Natural killer cell treated with Interleukin-12 subunit alpha and Interleukin-12 subunit beta and Interleukin-15 and Interleukin-18, amount 100 ng/mL, for 72 hours (primary cell): Measurements from ENCODE around the gene RIPOR2. TPM values are rescaled to one million over a fixed set of nuclear protein-coding genes. Genes with fewer than 3 reads are reported as not detected.

Experiments
- ATAC-seq, 2 donors: fragments of 150-1000 bp; cut with Tn5 transposase in 1 of 2; sonication (Bioruptor Pico), chemical (Tn5 transposase) in 1 of 2; 2 replicates each; pipeline ENCODE4 v1.10.0; 2021
- DNase-seq: peaks from one replicate; pipeline ENCODE4 v3.0.0; 2022; ENCODE audit warnings: low spot score
- H3K27ac Mint-ChIP-seq, 2 donors: 1 replicate in 1 of 2; 2 replicates in 1 of 2; pipeline ENCODE4 v1.8.0; 2022; ENCODE audit warnings: mixed read lengths in 2 of 2, mild to moderate bottlenecking in 1 of 2, moderate library complexity in 1 of 2
- H3K27me3 Mint-ChIP-seq, 2 donors: 1 replicate in 1 of 2; 2 replicates in 1 of 2; pipeline ENCODE4 v1.8.0; 2022; ENCODE audit warnings: mixed read lengths in 2 of 2
- H3K36me3 Mint-ChIP-seq: one replicate; pipeline ENCODE4 v1.8.0; 2022; ENCODE audit warnings: mixed read lengths
- H3K4me1 Mint-ChIP-seq, 2 donors: 1 replicate in 1 of 2; 2 replicates in 1 of 2; pipeline ENCODE4 v1.8.0; 2022; ENCODE audit warnings: low read depth in 2 of 2, mixed read lengths in 2 of 2, mild to moderate bottlenecking in 1 of 2
- H3K4me3 Mint-ChIP-seq: one replicate; pipeline ENCODE4 v1.8.0; 2022; ENCODE audit warnings: mixed read lengths
- H3K9me3 Mint-ChIP-seq: 2 replicates; pipeline ENCODE4 v1.8.0; 2022; ENCODE audit warnings: mixed read lengths
- total RNA-seq, 2 donors: library from RNA; stranded (reverse); gene quantifications; one replicate each; pipeline ENCODE4 v1.2.3, GENCODE V29; 2022

The RIPOR2 gene
- total RNA-seq, 2 donors from 2014 or later = 58.7 to 88.4 TPM

DNA sequence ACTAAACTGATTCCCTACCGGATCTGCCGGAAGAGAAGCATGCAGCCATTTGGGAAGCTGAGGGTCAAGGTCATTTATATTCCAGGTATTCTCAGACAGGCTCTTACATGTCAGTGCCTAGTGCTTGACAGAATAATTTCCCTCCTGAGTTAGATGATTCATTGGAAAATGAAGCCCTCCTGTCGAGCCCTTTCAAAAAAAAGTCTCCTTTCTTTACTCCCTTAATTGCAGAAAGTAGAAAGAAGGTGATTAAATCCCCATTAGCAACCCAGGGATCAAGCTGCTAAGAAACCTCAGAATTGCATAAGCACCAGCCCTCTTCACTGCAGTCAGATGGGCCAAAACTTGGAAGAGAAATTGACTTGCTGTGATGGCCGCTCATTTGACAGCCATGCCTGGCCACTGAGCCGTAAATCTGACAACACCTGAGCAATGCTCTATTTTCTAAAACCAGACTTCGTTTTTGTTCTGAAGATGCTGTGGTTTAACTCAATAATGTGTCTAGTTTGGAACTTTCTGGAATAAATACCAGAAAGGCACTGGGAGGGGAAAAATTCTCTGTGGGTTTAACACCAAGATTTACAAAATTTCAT is 76.1 kb downstream of the RIPOR2 start:
- H3K4me1 Mint-ChIP-seq = peaks cover 59 to 64% of the 10 kb centered on the region in 2 donors
- no peaks in the 10 kb centered on the region for H3K9me3 Mint-ChIP-seq
- no peaks in the 10 kb centered on the region for H3K27me3 Mint-ChIP-seq
- H3K27ac Mint-ChIP-seq = peak overlapping the region; percentile 93
- ATAC-seq (no peak), DNase-seq (no peak)
- peak overlapping the region; percentile 84 for H3K4me3 Mint-ChIP-seq
- peaks cover 28% of the 10 kb centered on the region for H3K36me3 Mint-ChIP-seq

DNA sequence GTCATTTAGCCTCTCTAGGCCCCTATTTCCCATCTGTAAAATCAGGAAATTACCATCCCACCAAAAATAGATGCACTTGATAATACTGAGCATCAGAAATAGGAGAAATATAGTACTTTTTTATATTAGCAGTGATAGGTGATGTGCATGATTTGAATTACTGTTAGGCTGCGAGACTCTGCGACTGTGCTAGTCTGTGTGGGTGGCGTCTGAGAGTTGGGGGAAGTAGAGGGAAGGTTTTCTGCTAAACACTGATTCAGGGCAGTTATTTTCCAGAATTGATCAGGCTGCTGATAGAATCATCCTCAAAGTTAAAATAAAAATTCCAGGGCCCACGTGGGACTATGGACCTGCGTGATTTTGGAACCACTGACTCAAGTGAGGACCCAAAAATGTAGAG is 76.6 kb downstream of the RIPOR2 start:
- Mint-ChIP-seq H3K4me1 (peaks cover 59 to 64% of the 10 kb centered on the region in 2 donors), H3K9me3 (no peaks in the 10 kb centered on the region), H3K36me3 (peaks cover 28% of the 10 kb centered on the region), H3K4me3 (peak overlapping the region; percentile 84), H3K27ac (peak overlapping the region; percentile 93), H3K27me3 (no peaks in the 10 kb centered on the region)
- DNase-seq (no peak), ATAC-seq (no peak)

DNA sequence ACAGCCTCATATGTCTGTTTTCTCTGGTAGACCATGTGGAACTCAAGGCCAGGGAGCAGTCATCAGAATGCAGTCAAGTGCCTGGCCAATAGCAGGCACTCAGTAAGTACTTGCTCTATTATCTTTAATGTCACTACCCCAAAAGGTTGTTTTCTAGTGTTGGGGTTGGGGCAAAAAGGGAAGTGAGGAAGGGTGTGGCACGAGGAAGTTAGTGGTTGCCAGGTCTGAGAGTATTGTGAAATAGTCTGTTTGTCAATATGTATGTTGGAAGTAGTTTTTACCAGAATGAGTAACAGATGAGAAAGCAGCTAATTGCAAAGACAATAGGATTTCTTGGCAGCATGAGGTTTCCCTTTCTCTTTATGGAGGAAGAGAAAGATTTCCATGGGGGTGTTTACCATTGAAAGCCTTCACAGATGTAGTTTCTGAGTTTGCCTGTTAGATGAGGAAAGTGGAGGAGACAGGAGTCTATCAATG is 77.5 kb downstream of the RIPOR2 start:
- peaks cover 28% of the 10 kb centered on the region for H3K36me3 Mint-ChIP-seq
- peak overlapping the region; percentile 84 for H3K4me3 Mint-ChIP-seq
- no peaks in the 10 kb centered on the region for H3K27me3 Mint-ChIP-seq
- H3K27ac Mint-ChIP-seq = peak overlapping the region; percentile 93
- DNase-seq (peak; percentile 65), ATAC-seq (peak; percentile 73 to 80)
- no peaks in the 10 kb centered on the region for H3K9me3 Mint-ChIP-seq
- peaks cover 59 to 64% of the 10 kb centered on the region in 2 donors for H3K4me1 Mint-ChIP-seq

DNA sequence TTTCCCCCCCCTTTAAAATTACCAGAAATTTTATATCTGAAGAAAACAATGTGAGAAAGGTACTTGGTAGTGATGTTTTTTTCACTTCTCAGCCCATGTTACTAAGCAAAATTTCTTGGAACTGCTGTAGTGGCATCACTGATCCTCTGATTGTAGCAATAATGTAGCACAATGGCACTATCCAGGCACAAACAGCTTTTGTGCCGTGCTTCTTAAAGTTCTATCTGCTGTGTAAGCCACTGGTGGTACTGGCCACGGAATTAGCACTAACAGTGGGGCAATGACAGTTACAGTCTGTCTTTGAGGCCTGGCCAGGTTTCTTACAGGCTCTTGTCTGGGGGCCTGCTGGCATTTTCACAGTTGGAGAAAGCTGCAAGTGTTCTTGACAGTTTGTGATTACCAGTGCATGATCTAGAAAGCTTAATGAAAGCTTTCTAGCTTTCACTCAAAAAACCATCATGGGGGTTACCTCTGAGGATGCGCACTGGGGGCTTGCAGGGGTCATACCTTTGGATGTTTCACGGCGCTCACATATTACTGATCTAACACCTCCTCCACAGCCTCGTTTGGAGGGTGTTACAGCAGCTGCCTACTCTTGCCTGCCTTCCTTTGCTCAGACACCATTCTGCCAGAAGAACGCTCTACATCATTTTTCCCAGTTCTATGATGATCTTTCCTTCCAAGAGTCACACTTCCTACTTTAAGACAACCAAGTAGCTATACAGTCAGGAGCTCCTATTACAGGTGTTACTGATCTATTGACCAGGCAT is 78.7 kb downstream of the RIPOR2 start:
- ATAC-seq = peak; percentile 50 to 66
- Mint-ChIP-seq H3K27me3 (no peaks in the 10 kb centered on the region), H3K36me3 (peaks cover 28% of the 10 kb centered on the region), H3K9me3 (no peaks in the 10 kb centered on the region), H3K4me1 (peaks cover 53 to 64% of the 10 kb centered on the region in 2 donors), H3K27ac (peak overlapping the region; percentile 93), H3K4me3 (peak overlapping the region; percentile 84)
- DNase-seq = peak; percentile 60

DNA sequence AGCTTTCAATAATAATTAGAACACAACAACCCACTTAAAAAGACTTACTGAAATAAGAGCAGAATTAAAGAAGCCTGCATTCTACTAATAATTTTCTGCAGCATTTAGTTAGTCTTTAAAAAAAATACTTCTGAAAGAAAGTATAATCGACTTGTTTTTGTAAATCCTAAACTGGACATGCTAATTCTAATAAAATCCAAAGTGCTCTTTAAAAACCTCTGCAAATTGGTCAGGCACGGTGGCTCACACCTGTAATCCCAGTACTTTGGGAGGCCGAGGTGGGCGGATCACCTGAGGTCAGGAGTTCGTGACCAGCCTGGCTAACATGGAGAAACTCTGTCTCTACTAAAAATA is 79.5 kb downstream of the RIPOR2 start:
- H3K9me3 Mint-ChIP-seq = no peaks in the 10 kb centered on the region
- H3K4me3 Mint-ChIP-seq = peak overlapping the region; percentile 84
- peak overlapping the region; percentile 93 for H3K27ac Mint-ChIP-seq
- peaks cover 53 to 56% of the 10 kb centered on the region in 2 donors for H3K4me1 Mint-ChIP-seq
- DNase-seq = no peak
- ATAC-seq = no peak
- H3K36me3 Mint-ChIP-seq = peaks cover 28% of the 10 kb centered on the region
- no peaks in the 10 kb centered on the region for H3K27me3 Mint-ChIP-seq

DNA sequence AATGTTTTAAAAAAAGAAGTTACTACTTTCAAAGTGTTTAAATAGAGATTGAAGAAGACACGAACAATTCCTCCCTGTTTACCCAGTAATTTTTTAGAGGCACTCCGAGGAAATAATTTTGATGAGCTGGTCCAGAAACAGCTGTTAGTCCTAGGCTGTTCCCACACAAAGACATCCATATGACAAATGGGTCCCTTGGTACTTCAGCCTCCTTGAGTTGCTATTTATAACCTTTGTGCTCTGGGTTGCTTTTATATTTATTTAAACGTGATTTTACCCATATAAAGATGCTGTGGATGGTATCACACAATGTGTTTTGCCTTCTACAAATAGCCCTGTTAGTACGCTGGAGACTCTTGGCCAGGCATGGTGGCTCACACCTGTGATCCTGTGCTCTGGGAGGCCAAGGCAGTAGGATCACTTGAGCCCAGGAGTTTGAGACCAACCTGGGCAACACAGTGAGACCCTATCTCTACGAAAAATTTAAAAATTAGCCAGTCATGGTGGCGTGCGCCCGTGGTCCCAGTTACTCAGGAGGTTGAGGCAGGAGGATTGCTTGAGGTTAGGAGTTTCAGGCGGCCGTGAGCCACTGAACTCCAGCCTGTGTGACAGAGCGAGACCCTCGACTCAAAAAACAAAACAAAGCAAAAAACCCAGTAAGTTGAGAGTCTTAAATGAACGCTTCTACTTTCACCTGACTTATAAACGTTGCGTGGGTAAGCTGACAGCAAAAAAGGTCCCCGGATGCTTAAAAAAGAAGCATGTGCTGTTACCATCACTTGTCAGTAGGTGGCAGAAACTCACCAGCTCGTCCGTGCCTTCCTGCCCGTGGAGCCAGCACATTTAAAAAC is 80.1 kb downstream of the RIPOR2 start:
- H3K36me3 Mint-ChIP-seq = peaks cover 23% of the 10 kb centered on the region
- no peaks in the 10 kb centered on the region for H3K27me3 Mint-ChIP-seq
- H3K9me3 Mint-ChIP-seq = no peaks in the 10 kb centered on the region
- H3K4me3 Mint-ChIP-seq = peak overlapping the region; percentile 84
- peaks cover 48 to 50% of the 10 kb centered on the region in 2 donors for H3K4me1 Mint-ChIP-seq
- DNase-seq = peak; percentile 77
- H3K27ac Mint-ChIP-seq = peak overlapping the region; percentile 93
- ATAC-seq = peak; percentile 64 to 70

DNA sequence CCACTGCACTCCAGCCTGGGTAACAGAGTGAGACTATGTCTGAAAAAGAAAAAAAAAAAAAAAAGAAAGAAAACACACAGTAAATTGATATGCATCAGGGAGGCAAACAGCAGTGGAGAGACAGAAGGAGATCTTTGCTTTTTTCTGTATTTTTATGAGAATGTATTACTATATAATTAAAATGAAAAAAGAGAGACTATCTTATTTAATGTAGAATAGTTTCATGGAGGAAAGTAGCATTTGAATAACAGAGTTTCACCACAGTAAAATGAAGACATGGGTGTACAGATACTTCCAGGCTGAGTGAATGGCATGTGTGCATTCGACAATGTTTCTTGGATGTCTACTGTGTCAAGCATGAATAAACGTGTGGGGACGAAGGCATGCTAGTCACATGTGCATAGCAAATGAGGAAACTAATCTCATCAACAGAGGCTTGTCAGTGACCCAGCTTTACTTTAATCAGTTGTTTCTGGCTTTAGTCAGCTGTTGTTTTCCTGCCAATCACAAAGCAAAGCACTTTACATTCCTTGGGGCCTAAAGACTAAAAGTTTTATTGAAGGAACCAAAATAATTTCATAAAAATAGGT is 81.6 kb downstream of the RIPOR2 start:
- Mint-ChIP-seq H3K9me3 (no peaks in the 10 kb centered on the region), H3K36me3 (peaks cover 15% of the 10 kb centered on the region), H3K27ac (peak overlapping the region; percentile 12 to 57), H3K4me1 (peaks cover 35 to 37% of the 10 kb centered on the region in 2 donors), H3K4me3 (no peak overlapping the region), H3K27me3 (no peaks in the 10 kb centered on the region)
- DNase-seq (no peak), ATAC-seq (no peak)

DNA sequence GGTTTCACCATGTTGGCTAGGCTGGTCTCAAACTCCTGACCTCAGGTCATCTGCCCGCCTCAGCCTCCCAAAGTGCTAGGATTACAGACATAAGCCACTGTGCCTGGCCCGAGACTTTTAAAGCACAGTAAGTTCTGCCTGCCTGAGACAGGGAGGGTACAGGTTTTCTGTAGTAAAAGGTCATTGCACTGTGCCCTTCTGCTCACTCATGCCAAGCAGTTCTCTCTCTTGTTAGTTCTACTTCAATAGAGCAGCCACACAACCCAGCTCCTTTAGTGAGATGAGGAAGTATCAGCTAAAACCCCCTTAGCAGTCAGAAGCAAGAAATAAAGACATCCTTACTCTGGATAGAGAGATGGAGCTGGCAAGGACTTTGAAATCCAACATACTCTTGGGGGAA is 84.7 kb downstream of the RIPOR2 start:
- Mint-ChIP-seq H3K4me1 (peaks cover 5 to 11% of the 10 kb centered on the region in 2 donors), H3K27ac (peak overlapping the region; percentile 47 to 50), H3K36me3 (peaks cover 22% of the 10 kb centered on the region), H3K4me3 (no peak overlapping the region), H3K9me3 (no peaks in the 10 kb centered on the region), H3K27me3 (no peaks in the 10 kb centered on the region)
- no peak for DNase-seq
- no peak for ATAC-seq

DNA sequence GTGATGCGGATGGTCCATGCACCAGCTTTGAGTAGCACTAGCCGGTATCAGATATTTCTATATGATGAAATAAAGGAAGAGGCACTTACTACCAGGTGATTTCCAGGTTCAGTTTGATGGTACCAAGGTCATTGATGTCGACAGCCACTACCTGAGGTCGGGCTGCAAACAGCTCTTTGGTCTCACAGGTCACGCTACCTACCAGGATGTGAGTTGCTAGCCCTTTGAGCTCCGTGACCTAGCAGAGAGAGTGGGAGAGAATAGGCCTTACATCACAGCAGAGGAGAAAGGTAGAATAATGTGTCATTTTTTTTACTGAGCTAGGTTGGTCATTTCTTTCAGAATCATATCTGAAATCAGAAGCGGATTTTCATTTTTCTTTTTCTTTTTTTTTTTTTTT is 86.0 kb downstream of the RIPOR2 start:
- Mint-ChIP-seq H3K4me3 (no peak overlapping the region), H3K36me3 (peaks cover 27% of the 10 kb centered on the region), H3K4me1 (peaks cover 0 to 9% of the 10 kb centered on the region in 2 donors), H3K9me3 (no peaks in the 10 kb centered on the region), H3K27me3 (no peaks in the 10 kb centered on the region), H3K27ac (peak overlapping the region; percentile 36 to 74)
- no peak for ATAC-seq
- no peak for DNase-seq

DNA sequence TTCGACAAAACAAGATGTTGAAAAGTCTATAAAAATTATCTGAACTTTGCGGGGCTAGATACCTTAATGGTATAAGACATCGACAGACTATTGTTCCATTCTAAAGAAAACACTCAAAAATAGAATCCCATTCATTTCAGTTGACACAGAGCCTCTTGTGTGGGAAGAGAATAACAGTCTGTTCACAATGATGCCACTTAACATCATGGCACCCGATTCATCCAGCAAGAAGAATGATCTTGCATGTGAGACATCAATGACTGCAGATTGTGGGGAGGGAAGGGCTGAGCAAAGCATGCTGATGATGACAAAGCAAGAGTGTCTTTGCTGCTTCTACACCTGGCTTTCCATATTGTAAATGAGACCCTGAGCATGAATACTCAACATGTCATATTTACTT is 87.3 kb downstream of the RIPOR2 start:
- Mint-ChIP-seq H3K4me3 (no peak overlapping the region), H3K9me3 (no peaks in the 10 kb centered on the region), H3K27me3 (no peaks in the 10 kb centered on the region), H3K36me3 (peaks cover 27% of the 10 kb centered on the region), H3K4me1 (peaks cover 0 to 9% of the 10 kb centered on the region in 2 donors), H3K27ac (peak overlapping the region; percentile 36 to 74)
- ATAC-seq = no peak
- DNase-seq = no peak

DNA sequence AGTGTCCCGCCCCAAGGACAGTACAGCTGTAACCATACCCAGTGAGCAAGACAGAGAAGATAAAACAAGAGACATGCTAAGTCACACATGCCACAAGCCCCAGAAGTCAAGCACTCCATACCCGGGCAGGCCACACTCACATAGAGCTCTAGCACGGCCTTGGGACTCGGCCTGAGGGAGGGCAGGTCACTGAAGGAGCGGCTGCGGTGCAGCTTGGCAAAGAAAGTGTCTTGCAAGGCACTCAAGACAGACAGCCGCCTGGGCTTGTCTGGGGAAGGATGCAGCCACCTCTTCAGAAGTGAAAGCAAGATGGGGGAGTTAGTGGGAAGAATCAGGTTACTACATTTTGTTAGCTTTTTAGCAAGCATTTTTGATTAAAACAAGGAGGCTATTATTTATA is 88.4 kb downstream of the RIPOR2 start:
- peaks cover 28% of the 10 kb centered on the region for H3K36me3 Mint-ChIP-seq
- no peak overlapping the region for H3K4me3 Mint-ChIP-seq
- no peak for ATAC-seq
- H3K27me3 Mint-ChIP-seq = no peaks in the 10 kb centered on the region
- no peaks in the 10 kb centered on the region for H3K9me3 Mint-ChIP-seq
- DNase-seq = no peak
- peaks cover 0 to 9% of the 10 kb centered on the region in 2 donors for H3K4me1 Mint-ChIP-seq
- peak overlapping the region; percentile 36 to 74 for H3K27ac Mint-ChIP-seq

DNA sequence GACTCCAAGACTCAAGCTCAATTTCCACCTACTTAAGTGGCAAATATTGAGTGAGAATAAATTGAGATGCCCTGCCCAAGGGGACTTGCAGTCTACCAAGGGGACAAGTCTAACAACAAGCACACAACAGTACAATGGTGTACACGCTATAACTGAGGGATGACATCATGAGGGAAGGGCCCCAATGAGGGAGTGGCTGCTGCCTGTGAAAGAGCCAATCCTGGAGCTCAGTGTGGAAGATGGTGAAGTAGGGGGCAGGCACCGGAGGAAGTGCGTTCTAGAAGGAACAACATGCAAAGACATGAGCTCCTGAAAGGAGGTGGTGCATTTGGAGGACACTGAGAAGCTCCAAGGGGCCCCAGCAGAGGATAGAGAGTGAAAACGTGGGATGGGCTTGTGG is 90.2 kb downstream of the RIPOR2 start:
- no peaks in the 10 kb centered on the region for H3K9me3 Mint-ChIP-seq
- peaks cover 34% of the 10 kb centered on the region for H3K36me3 Mint-ChIP-seq
- ATAC-seq (no peak), DNase-seq (no peak)
- H3K27ac Mint-ChIP-seq = peak overlapping the region; percentile 54 to 72
- no peaks in the 10 kb centered on the region for H3K27me3 Mint-ChIP-seq
- peaks cover 2 to 15% of the 10 kb centered on the region in 2 donors for H3K4me1 Mint-ChIP-seq
- H3K4me3 Mint-ChIP-seq = no peak overlapping the region

DNA sequence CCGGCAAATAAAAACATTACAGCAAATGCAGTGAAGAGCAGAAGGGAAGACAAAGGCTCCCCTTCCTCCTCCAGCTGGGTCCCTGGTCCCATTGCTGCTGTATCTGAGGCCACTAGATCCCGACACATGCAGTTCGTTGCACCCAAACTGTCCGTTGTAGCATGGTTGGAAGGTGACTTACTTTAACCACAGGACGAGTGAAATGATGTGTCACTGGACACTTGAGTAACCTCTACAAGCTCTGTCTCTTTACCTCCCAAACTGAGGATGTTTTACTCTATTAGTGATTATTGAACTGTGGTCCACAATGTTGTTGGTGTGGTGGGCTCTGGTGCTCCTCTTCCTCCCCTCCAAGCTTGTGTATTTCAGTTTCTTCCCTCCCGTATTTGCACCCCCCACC is 90.9 kb downstream of the RIPOR2 start:
- Mint-ChIP-seq H3K4me1 (peaks cover 8 to 15% of the 10 kb centered on the region in 2 donors), H3K9me3 (no peaks in the 10 kb centered on the region), H3K36me3 (peaks cover 34% of the 10 kb centered on the region), H3K27me3 (no peaks in the 10 kb centered on the region), H3K27ac (peak overlapping the region; percentile 54 to 72), H3K4me3 (no peak overlapping the region)
- no peak for DNase-seq
- no peak for ATAC-seq
